AG20443 (cell line): Measurements from ENCODE around the gene CRHBP.
A peak's percentile ranks its signal among the peaks of the same experiment; 100 is the strongest.
"Not testable (repeated sequence)": the region's sequence is repeated elsewhere in the genome, so short reads cannot be mapped to it uniquely, and the experiment has no call there.

Source experiments
- DNase-seq: peaks from one replicate; pipeline ENCODE4 v3.0.0; 2012; ENCODE audit warnings: low spot score, mixed read lengths

The CRHBP gene

DNA sequence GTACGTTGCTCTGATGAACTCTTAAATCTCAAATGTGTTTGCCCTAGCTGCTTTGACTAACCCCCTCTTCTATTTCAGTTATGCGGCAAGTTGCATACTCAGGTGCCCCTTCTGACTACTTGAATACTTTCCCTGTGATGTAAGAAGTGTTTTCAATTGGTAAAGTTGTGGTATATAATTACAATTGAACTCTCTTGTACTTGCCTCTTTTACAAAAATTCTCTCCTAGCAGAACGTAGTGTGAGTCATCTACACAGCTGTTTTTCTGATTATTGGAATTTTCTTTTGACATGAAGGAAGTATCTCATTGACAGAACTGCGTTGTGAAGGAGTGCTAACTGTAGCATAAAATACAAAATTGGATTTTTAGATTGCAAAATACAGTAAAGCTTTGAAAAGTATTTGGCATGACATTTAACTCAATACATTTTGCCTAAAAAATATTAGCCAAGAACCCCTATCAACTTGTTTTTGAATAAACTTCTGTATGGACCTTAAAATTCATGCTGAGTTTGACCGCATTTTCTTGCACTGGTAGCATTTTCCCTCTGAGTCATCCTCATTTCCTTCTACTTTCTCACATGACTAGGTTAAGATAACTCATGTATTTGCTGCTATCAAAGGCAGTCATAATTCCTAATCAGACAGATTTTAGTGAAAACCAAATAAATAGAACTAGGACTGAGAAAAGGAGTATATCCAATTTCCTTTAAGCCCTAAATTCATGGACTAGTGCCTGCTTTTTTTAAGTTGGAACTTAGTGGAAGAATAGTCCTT is 6.3 kb downstream of the CRHBP start:
- peak; percentile 21 for DNase-seq

DNA sequence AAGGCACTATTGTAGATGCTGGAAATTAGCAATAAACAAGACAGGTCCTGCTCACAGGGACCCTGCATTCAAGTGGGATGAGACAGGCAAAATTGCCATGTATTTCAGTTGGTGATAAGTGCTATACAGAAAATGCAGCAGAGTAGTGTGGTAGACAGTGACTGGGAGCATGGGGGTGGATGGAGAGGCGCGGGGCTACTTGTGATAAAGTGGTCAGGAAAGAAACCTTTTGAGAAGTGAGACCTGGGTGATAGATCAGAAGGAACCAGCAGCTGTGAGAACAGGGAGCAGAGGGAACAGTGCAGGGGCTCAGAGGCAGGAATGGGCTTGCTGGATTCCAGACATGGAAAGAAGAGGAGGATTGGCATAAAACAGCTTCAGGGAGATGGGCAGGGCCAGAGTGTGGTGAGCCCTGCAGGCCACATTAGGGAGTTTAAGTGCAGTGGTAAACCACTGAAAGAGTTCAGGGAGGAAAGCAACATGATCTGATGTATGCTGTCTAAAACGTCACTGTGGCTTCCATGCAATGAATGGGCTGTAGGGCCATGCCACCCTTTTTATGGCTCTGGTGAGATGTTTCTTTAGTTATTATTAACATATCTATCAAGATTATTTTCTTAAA is 7.3 kb downstream of the CRHBP start:
- no peak for DNase-seq

- no peak for DNase-seq
These were observed 11.2 kb downstream of the CRHBP start for GRCh38 chr5:76964060-76964459.

DNA sequence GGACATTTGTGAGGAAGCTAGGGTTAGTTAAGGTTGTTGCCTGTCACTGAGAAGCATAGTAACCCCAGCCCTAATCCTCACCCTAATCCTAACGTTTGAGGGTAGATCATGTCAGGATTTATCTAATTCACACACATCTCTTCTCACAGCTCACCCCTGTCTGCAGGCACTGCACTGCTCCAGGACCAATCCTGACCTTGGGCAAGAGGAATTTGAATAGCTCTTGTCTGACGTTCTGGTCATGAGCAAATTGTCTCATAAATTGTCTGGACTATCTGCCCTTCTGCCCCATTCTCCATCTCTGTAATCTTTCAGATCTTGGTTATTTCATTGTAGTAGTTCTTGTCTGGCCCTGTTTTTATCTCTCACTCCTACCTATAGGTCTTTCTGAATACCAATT is 18.7 kb downstream of the CRHBP start:
- no peak for DNase-seq

GRCh38 chr5:76972689-76973088 is 19.8 kb downstream of the CRHBP start:
- no peak for DNase-seq

DNA sequence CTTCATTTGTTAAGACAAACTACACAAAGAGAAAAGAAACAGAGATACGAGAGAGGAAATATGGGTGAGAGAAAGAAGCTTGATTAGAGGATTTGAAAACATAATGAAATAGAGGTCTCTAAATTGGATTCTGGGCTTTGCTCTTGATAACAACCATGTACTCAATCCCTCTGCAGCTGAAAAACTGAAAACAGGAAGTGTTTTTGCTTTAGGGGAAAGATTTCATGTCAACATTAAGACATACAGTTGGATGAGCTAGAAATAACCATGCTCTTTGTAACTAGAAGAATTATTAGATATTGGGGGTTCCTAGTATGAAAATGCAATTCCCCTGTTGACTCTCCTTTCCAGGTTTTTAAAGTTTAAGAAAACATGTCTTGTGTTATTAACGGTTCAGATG is 21.9 kb downstream of the CRHBP start:
- no peak for DNase-seq

DNA sequence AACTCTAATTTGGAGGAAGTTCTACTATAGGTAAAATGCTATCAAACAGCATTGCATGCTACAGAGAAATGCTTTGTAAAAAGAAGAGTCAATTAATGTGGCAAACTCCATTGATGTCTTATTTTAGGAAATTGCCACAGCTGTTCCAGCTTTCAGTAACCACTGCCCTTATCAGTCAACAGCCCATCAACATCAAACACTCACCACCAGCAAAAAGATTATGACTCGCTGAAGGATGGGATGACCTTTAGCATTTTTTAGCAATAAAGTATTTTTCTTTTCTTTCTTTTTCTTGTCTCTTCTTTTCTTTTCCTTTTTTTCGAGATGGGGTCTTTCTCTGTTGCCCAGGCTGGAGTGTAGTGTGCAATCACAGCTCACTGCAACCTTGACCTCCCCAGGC is 26.0 kb downstream of the CRHBP start:
- no peak for DNase-seq

- no peak for DNase-seq
These were observed 27.8 kb downstream of the CRHBP start for GRCh38 chr5:76980518-76981144.

GRCh38 chr5:76982450-76982849 is 29.6 kb downstream of the CRHBP start:
- no peak for DNase-seq

- DNase-seq, result no peak
These were observed 30.6 kb downstream of the CRHBP start for GRCh38 chr5:76983468-76983867.

DNA sequence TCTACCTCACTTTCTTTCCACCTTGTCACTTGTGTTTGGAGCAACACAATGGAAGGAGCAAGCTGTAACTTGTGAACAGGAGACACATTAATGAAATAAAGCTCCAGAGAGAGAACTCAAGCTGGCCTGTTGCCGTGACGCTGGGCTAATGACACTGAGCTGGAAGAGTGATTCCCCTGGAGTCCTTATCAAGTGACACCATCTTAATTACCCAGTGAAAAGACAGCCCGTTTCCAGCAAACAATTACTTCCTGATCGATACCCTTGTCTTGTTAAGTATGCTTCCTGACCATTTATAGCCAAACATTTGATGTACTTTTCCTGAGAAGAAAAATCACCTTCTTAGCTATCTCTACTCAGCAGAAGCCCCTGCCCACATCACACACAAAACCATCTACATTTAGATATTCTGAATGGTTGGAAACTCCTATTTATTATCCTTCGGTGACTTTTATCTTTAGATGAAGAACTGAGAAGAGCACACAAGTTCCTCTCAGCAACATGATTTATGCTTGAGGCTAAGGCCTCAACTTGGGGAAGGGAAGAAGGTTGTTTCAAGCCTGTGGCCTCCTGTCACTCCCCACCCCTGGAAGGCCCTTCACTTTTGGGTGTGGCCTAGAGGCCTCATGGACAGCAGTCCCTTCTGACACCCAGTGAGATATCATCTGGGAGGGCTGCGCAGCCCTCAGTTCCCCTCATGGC is 34.1 kb downstream of the CRHBP start:
- DNase-seq, result no peak

DNA sequence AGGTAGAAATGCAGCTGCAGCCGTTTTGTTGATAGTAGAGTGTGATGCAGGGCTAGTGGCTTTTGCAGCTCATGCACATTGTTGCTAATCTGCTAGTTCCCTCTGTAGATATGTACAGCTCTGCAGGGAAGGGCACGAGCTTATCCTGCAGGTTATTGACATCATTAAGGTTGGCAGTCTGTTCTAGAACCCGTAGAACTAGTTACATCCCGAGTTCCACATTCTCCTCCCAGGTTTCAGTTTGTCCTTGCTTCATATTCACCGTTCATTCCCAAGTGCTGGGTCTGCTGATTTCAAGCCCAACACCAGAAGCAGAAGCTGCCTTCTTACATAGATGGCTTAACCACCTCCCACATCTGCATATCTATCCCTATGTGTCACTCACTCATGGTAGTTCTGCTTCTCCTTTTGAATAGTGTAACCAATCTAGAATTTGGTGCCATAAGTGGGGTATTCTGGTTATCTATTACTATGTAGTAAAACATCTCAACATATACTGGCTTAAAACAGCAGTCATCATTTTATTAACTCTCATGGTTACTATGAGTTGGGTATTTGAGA is 38.1 kb downstream of the CRHBP start:
- no peak for DNase-seq

- DNase-seq, result not testable (repeated sequence)
These were observed 40.6 kb downstream of the CRHBP start for GRCh38 chr5:76993436-76993835.

DNA sequence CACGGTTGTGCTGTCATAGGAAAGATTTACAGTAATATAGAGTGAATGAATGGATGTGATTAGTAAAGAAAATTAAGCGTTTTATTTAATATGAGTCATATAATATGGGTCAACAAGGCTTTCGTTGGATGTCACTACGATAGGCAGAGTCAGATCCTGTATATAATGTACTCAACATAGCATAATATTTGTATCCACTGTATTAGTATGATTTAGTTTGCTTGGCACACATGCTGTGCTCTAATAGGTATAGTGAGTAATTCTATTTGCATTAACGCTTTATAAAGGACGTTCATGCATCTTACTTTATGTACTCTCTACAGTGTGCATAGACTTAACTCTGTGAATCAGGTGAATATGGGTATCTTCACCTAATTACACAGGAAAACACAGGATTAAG is 41.5 kb downstream of the CRHBP start:
- no peak for DNase-seq

GRCh38 chr5:76998251-76998650 is 45.4 kb downstream of the CRHBP start:
- DNase-seq, result not testable (repeated sequence)

GRCh38 chr5:76999451-76999850 is 46.6 kb downstream of the CRHBP start:
- peak; percentile 62 for DNase-seq

DNA sequence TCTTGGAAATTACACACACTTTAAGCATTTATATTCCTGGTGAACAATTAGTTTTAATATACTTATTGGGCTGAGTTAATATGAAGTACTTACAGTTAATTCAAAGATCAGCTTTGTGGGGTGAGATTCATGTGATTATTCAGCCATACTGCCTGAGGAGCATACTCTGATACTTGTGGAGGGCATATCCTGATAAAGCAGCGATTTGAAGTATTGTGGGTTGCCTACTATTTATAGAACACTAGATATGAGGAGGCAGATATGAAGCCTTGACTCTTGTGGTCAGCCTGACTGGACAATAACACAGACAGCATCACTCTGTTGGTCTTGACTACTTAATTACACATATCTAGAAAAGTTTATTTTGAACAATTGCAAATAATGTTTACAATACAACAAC is 50.4 kb downstream of the CRHBP start:
- no peak for DNase-seq

- no peak for DNase-seq
These were observed 53.3 kb downstream of the CRHBP start for GRCh38 chr5:77006124-77006523.

- no peak for DNase-seq
These were observed 55.6 kb downstream of the CRHBP start for GRCh38 chr5:77008413-77008812.

DNA sequence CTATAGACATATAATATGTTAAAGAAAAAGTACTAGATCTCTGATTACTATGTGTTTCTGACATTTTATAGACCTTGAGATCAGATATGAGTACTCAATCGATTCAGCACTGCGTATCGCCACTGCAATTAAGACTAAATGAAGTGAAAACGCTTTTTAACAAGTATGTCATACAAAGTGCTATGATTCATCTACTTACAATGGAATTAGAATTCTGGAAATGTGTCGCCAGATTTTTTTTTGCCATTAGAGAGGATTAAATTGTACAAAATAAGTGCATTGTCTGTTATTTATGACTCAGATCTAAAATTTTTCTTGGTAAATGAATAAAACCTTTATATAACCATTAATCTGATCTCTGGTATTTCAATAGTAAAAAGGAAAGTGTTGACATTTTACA is 57.4 kb downstream of the CRHBP start:
- no peak for DNase-seq

DNA sequence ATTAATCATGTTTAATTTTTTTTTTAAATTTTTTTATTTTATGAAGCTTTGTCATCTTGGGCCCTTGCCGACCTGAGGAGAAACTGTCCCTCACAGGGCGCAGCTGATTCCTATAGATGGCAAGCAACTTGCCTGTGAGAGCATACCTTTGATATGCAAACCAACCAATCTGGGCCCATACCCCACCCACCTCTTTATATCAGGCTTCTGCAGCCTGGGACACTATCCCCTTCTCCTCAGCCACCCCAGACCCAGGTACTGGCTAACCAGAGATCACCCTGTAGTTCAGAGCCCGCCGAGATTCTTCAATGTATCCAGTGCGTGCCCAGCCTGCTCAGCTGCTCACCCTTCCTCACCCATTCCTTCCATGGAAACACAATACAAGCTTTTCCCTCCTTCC is 58.7 kb downstream of the CRHBP start:
- no peak for DNase-seq

DNA sequence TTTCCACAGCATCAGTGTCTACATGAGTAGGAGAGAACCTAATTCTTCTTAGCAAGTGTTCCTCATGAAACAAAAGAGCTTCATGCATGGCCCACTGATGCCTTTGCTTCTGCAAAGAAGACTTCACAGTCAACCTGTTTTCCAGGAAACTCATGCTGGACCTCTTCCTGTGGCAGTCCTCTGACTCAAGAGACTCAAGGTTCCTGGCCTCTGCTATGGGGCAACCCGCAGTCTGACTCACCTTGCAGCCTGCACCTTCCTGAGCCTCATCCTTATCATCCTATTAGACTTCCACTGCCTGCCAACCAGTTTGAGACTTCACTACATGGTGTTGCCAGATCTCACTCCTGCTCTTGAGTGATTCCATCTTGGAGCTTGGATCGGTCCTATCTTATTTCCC is 59.8 kb downstream of the CRHBP start:
- DNase-seq, result no peak
